ENCODE data around the gene PRRT2.

Gene PRRT2

DNA sequence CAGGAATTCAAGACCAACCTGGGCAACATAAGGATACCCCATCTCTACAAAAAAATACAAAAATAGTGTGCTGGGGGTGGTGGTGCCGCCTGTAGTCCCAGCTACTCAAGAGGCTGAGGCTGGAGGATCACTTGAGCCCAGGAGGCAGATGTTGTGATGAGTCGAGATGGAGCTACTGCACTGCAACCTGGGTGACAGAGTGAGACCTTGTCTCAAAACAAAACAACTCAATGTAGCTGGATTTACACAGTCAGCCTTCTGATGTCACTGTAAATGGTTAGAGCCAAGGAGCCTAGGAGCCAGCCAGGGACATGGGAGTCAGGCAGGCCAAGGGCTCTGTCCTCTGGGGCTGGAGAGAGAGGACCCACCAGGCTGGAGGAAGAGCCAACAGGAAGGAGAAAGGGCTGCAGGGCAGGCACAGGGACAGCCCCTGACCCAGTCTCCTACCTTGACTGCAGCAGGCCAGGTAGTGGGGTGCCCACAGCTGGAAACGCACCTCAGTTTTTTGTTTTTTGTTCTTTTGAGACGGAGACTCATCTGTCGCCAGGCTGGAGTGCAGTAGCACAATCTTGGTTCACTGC is 42.6 kb downstream of the PRRT2 start:
- TF ChIP-seq, protein P1, sequence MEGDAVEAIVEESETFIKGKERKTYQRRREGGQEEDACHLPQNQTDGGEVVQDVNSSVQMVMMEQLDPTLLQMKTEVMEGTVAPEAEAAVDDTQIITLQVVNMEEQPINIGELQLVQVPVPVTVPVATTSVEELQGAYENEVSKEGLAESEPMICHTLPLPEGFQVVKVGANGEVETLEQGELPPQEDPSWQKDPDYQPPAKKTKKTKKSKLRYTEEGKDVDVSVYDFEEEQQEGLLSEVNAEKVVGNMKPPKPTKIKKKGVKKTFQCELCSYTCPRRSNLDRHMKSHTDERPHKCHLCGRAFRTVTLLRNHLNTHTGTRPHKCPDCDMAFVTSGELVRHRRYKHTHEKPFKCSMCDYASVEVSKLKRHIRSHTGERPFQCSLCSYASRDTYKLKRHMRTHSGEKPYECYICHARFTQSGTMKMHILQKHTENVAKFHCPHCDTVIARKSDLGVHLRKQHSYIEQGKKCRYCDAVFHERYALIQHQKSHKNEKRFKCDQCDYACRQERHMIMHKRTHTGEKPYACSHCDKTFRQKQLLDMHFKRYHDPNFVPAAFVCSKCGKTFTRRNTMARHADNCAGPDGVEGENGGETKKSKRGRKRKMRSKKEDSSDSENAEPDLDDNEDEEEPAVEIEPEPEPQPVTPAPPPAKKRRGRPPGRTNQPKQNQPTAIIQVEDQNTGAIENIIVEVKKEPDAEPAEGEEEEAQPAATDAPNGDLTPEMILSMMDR (IDR thresholded peaks at IDR 0.05; ENCODE audit: low read depth, low read length), result no peak
- DNase-seq (ENCODE audit: extremely low read depth, low read depth), result no peak

DNA sequence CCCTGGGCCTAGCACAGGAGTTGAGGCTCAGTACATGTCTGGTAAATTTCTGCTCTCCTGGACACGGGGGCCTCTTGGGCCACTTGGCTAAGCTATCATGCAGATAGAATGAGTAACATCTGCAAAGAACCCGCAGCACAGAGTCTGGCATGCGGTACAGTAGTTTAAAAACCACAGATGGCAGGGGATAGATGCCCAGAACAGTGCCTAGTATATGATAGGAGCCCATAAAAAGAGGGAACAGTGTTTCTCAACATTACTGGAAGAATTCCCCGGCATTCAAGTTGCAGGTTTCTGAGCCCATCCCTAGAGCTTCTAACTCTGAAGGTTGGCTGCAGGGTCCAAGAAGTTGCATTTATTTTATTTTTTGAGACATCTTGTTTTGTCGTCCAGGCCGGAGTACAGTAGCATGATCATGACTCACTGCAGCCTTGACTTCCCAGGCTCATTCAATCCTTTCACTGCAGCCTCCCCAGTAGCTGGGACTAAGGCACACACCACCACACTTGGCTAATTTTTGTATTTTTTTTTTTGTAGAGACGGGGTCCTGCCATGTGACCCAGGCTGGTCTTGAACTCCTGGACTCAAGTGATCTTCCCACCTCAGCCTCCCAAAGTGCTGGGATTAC is 45.3 kb downstream of the PRRT2 start:
- DNase-seq (ENCODE audit: extremely low read depth, low read depth), result peak; percentile 59
- TF ChIP-seq, protein P1 (IDR thresholded peaks at IDR 0.05; ENCODE audit: low read depth, low read length), result no peak

DNA sequence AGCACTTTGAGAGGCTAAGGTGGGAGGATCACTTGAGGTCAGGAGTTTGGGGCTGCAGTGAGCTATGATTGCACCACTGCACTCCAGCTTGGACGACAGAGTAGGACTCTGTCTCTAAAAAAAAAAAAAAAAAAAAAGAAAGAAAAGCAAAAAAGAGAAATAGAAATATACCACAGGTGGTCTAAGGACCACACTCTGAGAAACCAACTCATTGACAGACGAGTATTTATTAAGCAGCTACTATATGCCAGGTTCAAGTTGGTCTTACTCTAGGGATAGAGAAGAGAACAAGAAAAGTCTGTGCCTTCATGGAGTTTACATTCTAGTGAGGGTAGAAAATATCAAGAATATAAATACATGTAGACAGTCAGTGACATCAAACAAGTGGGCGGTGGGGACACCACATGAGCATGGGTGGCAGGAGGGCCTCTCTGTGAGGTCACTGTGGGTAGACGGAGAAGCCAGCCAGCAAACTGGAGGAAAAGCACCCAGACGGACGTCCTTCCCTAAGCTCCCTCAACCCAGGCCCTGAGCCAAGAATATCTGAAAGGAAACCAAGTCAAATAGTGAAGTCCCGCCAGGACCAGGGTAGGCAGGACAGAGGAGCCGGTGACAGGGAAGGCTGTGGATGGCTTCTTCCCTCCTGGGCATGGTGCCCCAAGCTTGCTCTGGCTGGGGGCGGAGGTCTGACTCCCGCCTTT is 46.3 kb downstream of the PRRT2 start:
- TF ChIP-seq, protein P1 (IDR thresholded peaks at IDR 0.05; ENCODE audit: low read depth, low read length), result no peak

DNA sequence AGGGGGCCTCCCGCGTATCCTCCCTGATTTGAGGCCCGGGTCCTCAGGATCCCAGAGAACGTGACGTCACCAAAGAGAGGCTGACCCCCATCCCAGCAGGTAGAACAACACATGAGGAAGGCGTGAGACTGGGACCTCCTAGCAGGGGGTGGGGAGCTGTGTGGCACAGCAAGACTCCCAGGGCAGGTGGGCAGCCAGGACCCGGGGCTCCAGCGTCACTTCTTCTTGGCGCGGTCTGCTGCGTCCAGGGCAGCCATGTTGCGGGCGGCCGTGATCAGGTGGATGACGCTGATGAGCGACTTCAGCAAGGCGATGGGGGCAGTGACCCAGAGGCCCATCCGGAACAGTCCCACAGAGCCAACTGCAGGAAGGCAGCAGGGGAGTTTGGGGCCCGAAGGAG is 47.0 kb downstream of the PRRT2 start:
- no peak for DNase-seq (ENCODE audit: extremely low read depth, low read depth)
- TF ChIP-seq, protein P1 (IDR thresholded peaks at IDR 0.05; ENCODE audit: low read depth, low read length), result no peak

More for the DNA sequence above, 46.3 kb downstream of the PRRT2 start:
- DNase-seq (ENCODE audit: extremely low read depth, low read depth), result no peak

DNA sequence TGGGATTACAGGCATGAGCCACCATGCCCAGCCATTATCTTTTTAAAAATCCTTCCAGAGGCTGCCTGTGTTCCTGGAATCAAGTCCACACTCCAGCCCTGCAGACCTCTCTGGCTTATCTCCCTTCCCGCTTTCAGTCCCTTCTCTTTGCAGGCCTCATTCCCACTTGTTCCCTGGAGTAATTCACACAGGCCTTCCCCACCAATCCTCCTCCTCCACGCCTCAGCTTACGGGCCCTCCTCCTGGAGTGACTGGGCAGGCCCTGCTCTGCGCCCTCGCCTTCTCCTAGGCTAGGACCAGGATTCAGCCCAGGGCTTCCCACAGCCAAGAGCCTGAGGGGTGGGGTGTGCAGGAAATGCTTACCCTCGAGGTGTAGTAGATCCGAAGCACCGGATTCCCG is 48.2 kb downstream of the PRRT2 start:
- TF ChIP-seq, protein P1 (IDR thresholded peaks at IDR 0.05; ENCODE audit: low read depth, low read length), result no peak

DNA sequence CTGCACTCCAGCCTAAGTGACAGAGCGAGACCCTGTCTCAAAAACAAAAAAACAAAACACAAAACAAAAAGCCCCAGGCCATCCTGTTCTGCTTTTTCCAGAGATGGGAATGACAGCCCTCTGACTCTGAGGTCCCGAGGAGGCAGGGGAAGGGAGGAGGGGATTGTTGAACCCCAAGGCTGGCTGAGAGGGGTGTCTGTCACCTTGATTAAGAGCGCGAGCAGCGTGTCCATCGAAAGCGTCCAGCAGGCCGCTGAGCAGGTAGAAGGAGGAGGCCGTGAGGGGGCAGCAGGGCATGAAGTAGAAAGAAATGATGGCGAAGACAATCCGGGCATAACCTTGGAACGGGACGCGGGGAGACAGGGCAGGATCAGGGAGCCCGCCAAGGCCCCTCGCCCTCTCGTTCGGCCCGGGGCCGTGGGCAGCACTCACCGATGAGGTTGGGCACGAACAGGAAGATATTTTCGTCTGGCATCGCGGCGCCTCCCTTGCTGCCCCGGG is 50.4 kb downstream of the PRRT2 start:
- TF ChIP-seq, protein P1 (IDR thresholded peaks at IDR 0.05; ENCODE audit: low read depth, low read length), result peak; percentile 35
- no peak for DNase-seq (ENCODE audit: extremely low read depth, low read depth)

More for the DNA sequence above, 48.2 kb downstream of the PRRT2 start:
- no peak for DNase-seq (ENCODE audit: extremely low read depth, low read depth)

Measured in AG09319 (cell line).